GM21529 (cell line): ENCODE measurements around the gene UBXN7.
"Not testable (repeated sequence)": the region's sequence is repeated elsewhere in the genome, so short reads cannot be mapped to it uniquely, and the experiment has no call there.

ENCODE experiments used
- ATAC-seq: cut with Tn5 transposase; IDR thresholded peaks from one replicate; pipeline ENCODE4 v1.9.1; 2021; ENCODE audit not compliant: unreplicated experiment

Gene UBXN7

GRCh38 chr3:196419386-196419785 is 12.8 kb downstream of the UBXN7 start:
- ATAC-seq, result no peak

GRCh38 chr3:196418601-196419000 is 13.6 kb downstream of the UBXN7 start:
- ATAC-seq, result no peak

- no peak for ATAC-seq
Measured at GRCh38 chr3:196414469-196414868, 17.8 kb downstream of the UBXN7 start.

GRCh38 chr3:196412704-196413103 is 19.5 kb downstream of the UBXN7 start:
- peak; percentile 81 for ATAC-seq

- ATAC-seq, result no peak
Measured at GRCh38 chr3:196409409-196409808, 22.8 kb downstream of the UBXN7 start.

- no peak for ATAC-seq
Measured at GRCh38 chr3:196408565-196409300, 23.5 kb downstream of the UBXN7 start.

- ATAC-seq, result no peak
Measured at GRCh38 chr3:196406811-196407470, 25.3 kb downstream of the UBXN7 start.

- no peak for ATAC-seq
Measured at GRCh38 chr3:196400331-196400730, 31.9 kb downstream of the UBXN7 start.

GRCh38 chr3:196399485-196399945 is 32.7 kb downstream of the UBXN7 start:
- ATAC-seq, result no peak

GRCh38 chr3:196398782-196399181 is 33.4 kb downstream of the UBXN7 start:
- ATAC-seq, result no peak

GRCh38 chr3:196397941-196398340 is 34.3 kb downstream of the UBXN7 start:
- no peak for ATAC-seq

- no peak for ATAC-seq
Measured at GRCh38 chr3:196390116-196390515, 42.1 kb downstream of the UBXN7 start.

GRCh38 chr3:196388956-196389355 is 43.3 kb downstream of the UBXN7 start:
- ATAC-seq, result no peak

- not testable (repeated sequence) for ATAC-seq
Measured at GRCh38 chr3:196387941-196388340, 44.3 kb downstream of the UBXN7 start.

GRCh38 chr3:196386797-196387196 is 45.4 kb downstream of the UBXN7 start:
- ATAC-seq, result not testable (repeated sequence)

GRCh38 chr3:196386034-196386433 is 46.2 kb downstream of the UBXN7 start:
- ATAC-seq, result not testable (repeated sequence)

- not testable (repeated sequence) for ATAC-seq
Measured at GRCh38 chr3:196385446-196385845, 46.8 kb downstream of the UBXN7 start.

- no peak for ATAC-seq
Measured at GRCh38 chr3:196378146-196378841, 53.9 kb downstream of the UBXN7 start.

- no peak for ATAC-seq
Measured at GRCh38 chr3:196377321-196377720, 54.9 kb downstream of the UBXN7 start.

- ATAC-seq, result no peak
Measured at GRCh38 chr3:196365736-196366135, 66.5 kb downstream of the UBXN7 start.

GRCh38 chr3:196360586-196360985 is 71.6 kb downstream of the UBXN7 start:
- ATAC-seq, result no peak

GRCh38 chr3:196358540-196358939 is 73.7 kb downstream of the UBXN7 start:
- not testable (repeated sequence) for ATAC-seq
